Endodermal cell (in vitro differentiated cells): ENCODE results near the gene FOXP4. TPM values are rescaled to one million over a fixed set of nuclear protein-coding genes. Genes with fewer than 3 reads are reported as not detected.

Source experiments
- DNase-seq: peaks from one replicate; pipeline ENCODE4 v3.0.0-alpha.2; 2017
- H3K27ac ChIP-seq: 2 replicates; pipeline ENCODE4 v1.5.1; 2013; ENCODE audit warnings: mild to moderate bottlenecking, low read depth, low read length, moderate library complexity
- H3K27me3 ChIP-seq: 2 replicates; pipeline ENCODE4 v1.6.1; 2013; ENCODE audit warnings: mild to moderate bottlenecking, low read length, moderate library complexity; ENCODE audit not compliant: insufficient read depth, control insufficient read depth, poor library complexity, severe bottlenecking
- H3K36me3 ChIP-seq: 2 replicates; pipeline ENCODE4 v1.7.0; 2013; ENCODE audit warnings: mild to moderate bottlenecking, low read length, moderate library complexity; ENCODE audit not compliant: control insufficient read depth, insufficient read depth
- H3K4me1 ChIP-seq: one replicate; pipeline ENCODE4 v1.7.0; 2013; ENCODE audit warnings: low read length; ENCODE audit not compliant: control insufficient read depth, insufficient read depth
- H3K4me3 ChIP-seq: 2 replicates; pipeline ENCODE4 v1.5.1; 2013; ENCODE audit warnings: mild to moderate bottlenecking, low read length, moderate library complexity
- H3K9ac ChIP-seq: 2 replicates; pipeline ENCODE4 v1.6.1; 2013; ENCODE audit warnings: mild to moderate bottlenecking, low read length, moderate library complexity; ENCODE audit not compliant: poor library complexity, severe bottlenecking; ENCODE audit errors: extremely low read depth
- H3K9me3 ChIP-seq: 2 replicates; pipeline ENCODE4 v1.6.1; 2013; ENCODE audit warnings: mild to moderate bottlenecking, low read length, moderate library complexity; ENCODE audit not compliant: control insufficient read depth
- H3K27ac Mint-ChIP-seq: 2 replicates; pipeline ENCODE4 v1.8.0; 2020; ENCODE audit warnings: mixed read lengths
- H3K27me3 Mint-ChIP-seq: 2 replicates; pipeline ENCODE4 v1.8.0; 2021; ENCODE audit warnings: mild to moderate bottlenecking, mixed read lengths; ENCODE audit not compliant: insufficient read depth
- H3K36me3 Mint-ChIP-seq: 2 replicates; pipeline ENCODE4 v1.8.0; 2020; ENCODE audit warnings: low read depth, mixed read lengths
- H3K4me1 Mint-ChIP-seq: 2 replicates; pipeline ENCODE4 v1.8.0; 2020; ENCODE audit warnings: mixed read lengths
- H3K4me3 Mint-ChIP-seq: 2 replicates; pipeline ENCODE4 v1.8.0; 2020; ENCODE audit warnings: mild to moderate bottlenecking, moderate library complexity, mixed read lengths
- H3K9me3 Mint-ChIP-seq: 2 replicates; pipeline ENCODE4 v1.8.0; 2020; ENCODE audit warnings: mild to moderate bottlenecking, mixed read lengths
- CTCF ChIP-seq: fragments of 200-600 bp; sonication (generic); conservative IDR thresholded peaks from 2 replicates; pipeline ENCODE4 v1.5.0; 2021; ENCODE audit warnings: antibody characterized with exemption, mild to moderate bottlenecking
- WGBS, 2 experiments: methylation state at CpG; one replicate each; pipeline versions ENCODE4 v1.1.5 to v1.1.7; 2013; ENCODE audit warnings: missing lambda C conversion rate in 2 of 2, mixed read lengths in 1 of 2; ENCODE audit not compliant: insufficient coverage in 1 of 2, insufficient read length in 1 of 2; 5-methylcytosine and 5-hydroxymethylcytosine counted together
- total RNA-seq, 2 donors: library from RNA; stranded (reverse); fragmentation: NEBNext Ultra II Directional in 1 of 2; extraction: Animal tissue kit (Norgen Biotek cat#: 25700) in 1 of 2; gene quantifications; 2 replicates in 1 of 2; 3 replicates in 1 of 2; pipeline ENCODE4 v1.2.1, GENCODE V29; 2021

Gene FOXP4
- total RNA-seq, 2 donors from 2014 or later = 44.4 to 47.7 TPM

- Histone ChIP-seq H3K27ac (no peak overlapping the region), H3K9ac (no peak overlapping the region), H3K9me3 (no peaks in the 10 kb centered on the region), H3K4me3 (no peak overlapping the region), H3K27me3 (no peaks in the 10 kb centered on the region), H3K4me1 (peaks cover 26% of the 10 kb centered on the region), H3K36me3 (peaks cover 63% of the 10 kb centered on the region)
- Mint-ChIP-seq H3K27ac (no peak overlapping the region), H3K36me3 (peaks cover 44% of the 10 kb centered on the region), H3K4me1 (peaks cover 52% of the 10 kb centered on the region), H3K4me3 (no peak overlapping the region), H3K27me3 (no peaks in the 10 kb centered on the region), H3K9me3 (no peaks in the 10 kb centered on the region)
- DNase-seq = no peak
- TF ChIP-seq CTCF = no peak
- 93% methylated on average over 1 of the region's 1 CpG; no CpG with 5 or more reads in 1 of the 2 experiments for WGBS, 2 experiments
Observed at GRCh38 chr6:41567684-41568083, 21.5 kb downstream of the FOXP4 start.

- Histone ChIP-seq H3K9ac (no peak overlapping the region), H3K36me3 (peaks cover 68% of the 10 kb centered on the region), H3K27ac (no peak overlapping the region), H3K9me3 (no peaks in the 10 kb centered on the region), H3K27me3 (no peaks in the 10 kb centered on the region), H3K4me1 (peaks cover 26% of the 10 kb centered on the region), H3K4me3 (no peak overlapping the region)
- H3K4me1 Mint-ChIP-seq = peaks cover 52% of the 10 kb centered on the region
- no peaks in the 10 kb centered on the region for H3K27me3 Mint-ChIP-seq
- TF ChIP-seq CTCF = no peak
- H3K9me3 Mint-ChIP-seq = no peaks in the 10 kb centered on the region
- no peak for DNase-seq
- no peak overlapping the region for H3K4me3 Mint-ChIP-seq
- no peak overlapping the region for H3K27ac Mint-ChIP-seq
- WGBS, 2 experiments = 94% methylated on average over 5 to 6 of the region's 6 CpGs
- H3K36me3 Mint-ChIP-seq = peaks cover 49% of the 10 kb centered on the region
Observed at GRCh38 chr6:41568202-41568584, 22.0 kb downstream of the FOXP4 start.

GRCh38 chr6:41568585-41569384, 22.6 kb downstream of the FOXP4 start:
- no peak overlapping the region for H3K4me3 ChIP-seq

More at GRCh38 chr6:41568585-41569384, 22.6 kb downstream of the FOXP4 start:
- no peaks in the 10 kb centered on the region for H3K27me3 Mint-ChIP-seq
- Histone ChIP-seq H3K27me3 (no peaks in the 10 kb centered on the region), H3K4me1 (peaks cover 28% of the 10 kb centered on the region), H3K9ac (no peak overlapping the region), H3K9me3 (no peaks in the 10 kb centered on the region), H3K27ac (peak overlapping the region; percentile 93), H3K36me3 (peaks cover 69% of the 10 kb centered on the region)
- WGBS, 2 experiments = 67 to 85% methylated on average over 9 to 13 of the region's 13 CpGs
- H3K9me3 Mint-ChIP-seq = no peaks in the 10 kb centered on the region
- no peak overlapping the region for H3K4me3 Mint-ChIP-seq
- peak; percentile 41 for DNase-seq
- TF ChIP-seq CTCF = no peak
- H3K4me1 Mint-ChIP-seq = peaks cover 51% of the 10 kb centered on the region
- peak overlapping the region; percentile 23 for H3K27ac Mint-ChIP-seq
- peaks cover 53% of the 10 kb centered on the region for H3K36me3 Mint-ChIP-seq
